Activated CD8-positive, alpha-beta memory T cell treated with anti-CD3 and anti-CD28 coated beads for 48 hours (primary cell): Measurements from ENCODE around the gene ARPP21.

ENCODE experiments used
- DNase-seq, 3 experiments: peaks; one replicate each; pipeline ENCODE4 v3.0.0-alpha.2; 2020; ENCODE audit warnings: low read depth in 2 of 3, low spot score in 2 of 3

Gene ARPP21

GRCh38 chr3:35733864-35734263 is 94.5 kb downstream of the ARPP21 start:
- no peak for DNase-seq

GRCh38 chr3:35737080-35737479 is 97.8 kb downstream of the ARPP21 start:
- no peak for DNase-seq

GRCh38 chr3:35737527-35737926 is 98.2 kb downstream of the ARPP21 start:
- DNase-seq = no peak

- DNase-seq = no peak
Measured at GRCh38 chr3:35737934-35738706, 98.8 kb downstream of the ARPP21 start.

GRCh38 chr3:35739181-35739809 is 100.0 kb downstream of the ARPP21 start:
- no peak for DNase-seq

GRCh38 chr3:35739964-35740527 is 100.7 kb downstream of the ARPP21 start:
- no peak for DNase-seq

GRCh38 chr3:35743218-35743617 is 103.9 kb downstream of the ARPP21 start:
- DNase-seq = no peak

- DNase-seq = no peak
Measured at GRCh38 chr3:35744419-35744818, 105.1 kb downstream of the ARPP21 start.

GRCh38 chr3:35745351-35745750 is 106.0 kb downstream of the ARPP21 start:
- no peak for DNase-seq

- no peak for DNase-seq
Measured at GRCh38 chr3:35745802-35746484, 106.6 kb downstream of the ARPP21 start.

GRCh38 chr3:35746492-35746891 is 107.2 kb downstream of the ARPP21 start:
- no peak for DNase-seq

- no peak for DNase-seq
Measured at GRCh38 chr3:35748144-35748543, 108.8 kb downstream of the ARPP21 start.

- DNase-seq = no peak
Measured at GRCh38 chr3:35751207-35751606, 111.9 kb downstream of the ARPP21 start.

- no peak for DNase-seq
Measured at GRCh38 chr3:35757991-35758757, 118.8 kb downstream of the ARPP21 start.

- no peak for DNase-seq
Measured at GRCh38 chr3:35760146-35760545, 120.8 kb downstream of the ARPP21 start.

- DNase-seq = no peak
Measured at GRCh38 chr3:35761311-35761710, 122.0 kb downstream of the ARPP21 start.

GRCh38 chr3:35772381-35773015 is 133.2 kb downstream of the ARPP21 start:
- no peak for DNase-seq

- no peak for DNase-seq
Measured at GRCh38 chr3:35773417-35773816, 134.1 kb downstream of the ARPP21 start.

- no peak for DNase-seq
Measured at GRCh38 chr3:35776346-35776745, 137.0 kb downstream of the ARPP21 start.

GRCh38 chr3:35777065-35777464 is 137.7 kb downstream of the ARPP21 start:
- no peak for DNase-seq
